KMS-11 (cell line): ENCODE measurements around the gene TSC1.
"Not testable (repeated sequence)": the region's sequence is repeated elsewhere in the genome, so short reads cannot be mapped to it uniquely, and the experiment has no call there.

Source experiments
- H2AFZ ChIP-seq: fragments of 200-600 bp; sonication (generic); 2 replicates; pipeline ENCODE4 v1.6.1; 2016; ENCODE audit warnings: antibody characterized with exemption, mixed run types, low read depth
- H3K27ac ChIP-seq: fragments of 200-600 bp; sonication (generic); 2 replicates; pipeline ENCODE4 v1.6.1; 2016; ENCODE audit warnings: mild to moderate bottlenecking, mixed run types
- H3K27me3 ChIP-seq: fragments of 200-600 bp; sonication (generic); 2 replicates; pipeline ENCODE4 v1.6.1; 2017; ENCODE audit warnings: mild to moderate bottlenecking, low read depth, mixed run types, moderate library complexity; ENCODE audit not compliant: insufficient read depth
- H3K36me3 ChIP-seq: fragments of 200-600 bp; sonication (generic); 2 replicates; pipeline ENCODE4 v1.6.1; 2017; ENCODE audit warnings: mild to moderate bottlenecking, mixed run types; ENCODE audit not compliant: insufficient read depth
- H3K4me1 ChIP-seq: fragments of 200-600 bp; sonication (generic); 2 replicates; pipeline ENCODE4 v1.6.1; 2016; ENCODE audit warnings: mild to moderate bottlenecking, low read depth, mixed run types; ENCODE audit not compliant: poor library complexity, severe bottlenecking
- H3K4me2 ChIP-seq: fragments of 200-600 bp; sonication (generic); 2 replicates; pipeline ENCODE4 v1.7.0; 2016; ENCODE audit warnings: mild to moderate bottlenecking, mixed run types
- H3K4me3 ChIP-seq: fragments of 200-600 bp; sonication (generic); IDR thresholded peaks from 2 replicates; pipeline ENCODE4 v1.6.1; 2017; ENCODE audit warnings: low read depth, low read length, mixed read lengths; ENCODE audit not compliant: insufficient read depth
- H3K79me2 ChIP-seq: fragments of 200-600 bp; sonication (generic); 2 replicates; pipeline ENCODE4 v1.6.1; 2016; ENCODE audit warnings: low read depth, mixed run types; ENCODE audit not compliant: insufficient read depth
- H3K9ac ChIP-seq: fragments of 200-600 bp; sonication (generic); 2 replicates; pipeline ENCODE4 v1.6.1; 2016; ENCODE audit warnings: mild to moderate bottlenecking, mixed run types
- H4K20me1 ChIP-seq: fragments of 200-600 bp; sonication (generic); 2 replicates; pipeline ENCODE4 v1.6.1; 2016; ENCODE audit warnings: mild to moderate bottlenecking, mixed run types; ENCODE audit not compliant: insufficient read depth
- TF ChIP-seq, protein P1 (sequence below): fragments of 200-600 bp; sonication (generic); conservative IDR thresholded peaks from 2 replicates; pipeline ENCODE4 v1.6.1; 2017; ENCODE audit warnings: low read depth, mild to moderate bottlenecking, antibody characterized with exemption, low read length, moderate library complexity, mixed read lengths

The TSC1 gene

DNA sequence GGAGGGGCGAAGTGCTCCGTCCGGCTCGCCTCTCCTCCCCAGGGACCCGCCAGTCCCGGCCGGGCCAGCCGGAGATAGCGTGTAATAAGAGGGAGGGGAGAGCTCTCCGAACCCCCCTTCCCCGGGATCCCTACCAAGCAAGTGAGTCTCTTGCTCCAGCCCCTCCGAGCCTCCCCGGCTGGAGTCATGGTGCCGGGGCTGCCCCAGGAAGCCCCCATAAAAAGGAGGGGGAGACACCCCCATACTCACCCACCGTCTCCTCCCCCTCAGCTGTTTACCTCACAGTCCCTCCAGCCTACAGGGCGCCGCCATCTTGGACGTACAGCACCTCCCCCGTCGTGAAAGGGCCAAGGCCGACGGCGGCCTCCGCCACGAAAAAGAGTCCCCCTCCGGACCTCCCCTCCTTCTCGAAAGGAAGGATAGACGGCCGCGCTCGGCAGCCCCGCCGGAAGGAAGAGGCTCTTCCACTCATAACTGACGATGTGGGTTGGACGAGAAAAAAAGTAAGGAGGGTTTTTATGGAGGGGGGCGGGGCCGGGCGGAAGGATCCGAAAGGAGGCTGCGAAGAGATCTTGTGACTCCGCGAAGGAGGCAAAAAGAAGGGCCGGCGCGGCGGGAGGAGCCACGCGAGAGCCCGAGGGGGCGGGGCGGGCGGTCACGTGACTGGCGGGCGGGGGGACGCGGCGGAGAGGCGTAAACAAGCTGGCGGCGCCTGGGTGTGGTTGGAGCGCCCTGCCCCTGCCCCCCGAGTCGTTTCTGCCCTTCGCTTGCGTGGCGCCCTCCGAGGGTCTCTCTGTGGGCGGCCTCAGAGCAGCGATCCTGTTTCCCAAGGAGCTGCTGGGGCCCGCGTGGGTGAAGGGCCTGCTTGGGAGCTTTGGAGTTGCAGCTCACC, at the start of gene TSC1:
Gene TSC1 (minus strand): TSS at position 323 of the 892 bp plus-strand sequence. CDS start 15,744 bp downstream, outside the sequence.
- Histone ChIP-seq H3K4me2 (peak within 1 kb of the TSS; percentile 94), H3K27me3 (no peaks in the 10 kb centered on the region), H3K4me3 (no peak within 1 kb of the TSS), H4K20me1 (0 out of 2 replicates have a peak, but pooled peaks cover 6% of the 10 kb centered on the region), H3K27ac (peak within 1 kb of the TSS; percentile 83), H3K79me2 (peaks cover 47% of the 10 kb centered on the region), H3K9ac (peak within 1 kb of the TSS; percentile 89), H2AFZ (peak within 1 kb of the TSS; percentile 85), H3K4me1 (peaks cover 30% of the 10 kb centered on the region), H3K36me3 (no peaks in the 10 kb centered on the region)
- TF ChIP-seq, protein P1, sequence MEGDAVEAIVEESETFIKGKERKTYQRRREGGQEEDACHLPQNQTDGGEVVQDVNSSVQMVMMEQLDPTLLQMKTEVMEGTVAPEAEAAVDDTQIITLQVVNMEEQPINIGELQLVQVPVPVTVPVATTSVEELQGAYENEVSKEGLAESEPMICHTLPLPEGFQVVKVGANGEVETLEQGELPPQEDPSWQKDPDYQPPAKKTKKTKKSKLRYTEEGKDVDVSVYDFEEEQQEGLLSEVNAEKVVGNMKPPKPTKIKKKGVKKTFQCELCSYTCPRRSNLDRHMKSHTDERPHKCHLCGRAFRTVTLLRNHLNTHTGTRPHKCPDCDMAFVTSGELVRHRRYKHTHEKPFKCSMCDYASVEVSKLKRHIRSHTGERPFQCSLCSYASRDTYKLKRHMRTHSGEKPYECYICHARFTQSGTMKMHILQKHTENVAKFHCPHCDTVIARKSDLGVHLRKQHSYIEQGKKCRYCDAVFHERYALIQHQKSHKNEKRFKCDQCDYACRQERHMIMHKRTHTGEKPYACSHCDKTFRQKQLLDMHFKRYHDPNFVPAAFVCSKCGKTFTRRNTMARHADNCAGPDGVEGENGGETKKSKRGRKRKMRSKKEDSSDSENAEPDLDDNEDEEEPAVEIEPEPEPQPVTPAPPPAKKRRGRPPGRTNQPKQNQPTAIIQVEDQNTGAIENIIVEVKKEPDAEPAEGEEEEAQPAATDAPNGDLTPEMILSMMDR, result no peak

DNA sequence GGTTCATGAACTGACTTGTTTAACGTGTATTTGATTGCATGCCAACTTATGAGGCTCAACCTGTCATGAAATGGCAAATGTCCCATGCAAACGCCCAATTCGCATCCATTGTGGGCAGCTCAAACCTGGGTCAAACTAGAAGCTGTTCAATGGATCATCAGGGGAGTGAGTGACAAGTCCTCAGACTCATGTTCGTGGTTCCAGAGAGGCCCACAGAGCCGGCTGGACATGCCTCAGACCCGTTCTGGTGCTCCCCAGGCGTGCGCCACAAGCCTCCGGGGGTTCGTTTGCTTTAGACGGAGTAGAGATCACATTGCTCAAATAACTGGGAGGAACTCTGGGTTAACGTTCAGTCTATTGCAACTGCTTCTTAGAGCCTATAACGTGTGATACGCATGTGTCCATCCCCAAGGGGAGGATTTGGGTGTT, 49.1 kb upstream of the TSC1 start:
- H3K79me2 ChIP-seq, result no peaks in the 10 kb centered on the region
- H3K4me1 ChIP-seq, result no peaks in the 10 kb centered on the region
- H4K20me1 ChIP-seq, result no peaks in the 10 kb centered on the region
- H3K36me3 ChIP-seq, result no peaks in the 10 kb centered on the region
- H3K4me2 ChIP-seq, result no peak overlapping the region
- no peak overlapping the region for H3K4me3 ChIP-seq
- TF ChIP-seq, protein P1, result no peak
- no peak overlapping the region for H3K9ac ChIP-seq
- peaks cover 87% of the 10 kb centered on the region for H3K27me3 ChIP-seq
- no peak overlapping the region for H3K27ac ChIP-seq
- no peak overlapping the region for H2AFZ ChIP-seq

DNA sequence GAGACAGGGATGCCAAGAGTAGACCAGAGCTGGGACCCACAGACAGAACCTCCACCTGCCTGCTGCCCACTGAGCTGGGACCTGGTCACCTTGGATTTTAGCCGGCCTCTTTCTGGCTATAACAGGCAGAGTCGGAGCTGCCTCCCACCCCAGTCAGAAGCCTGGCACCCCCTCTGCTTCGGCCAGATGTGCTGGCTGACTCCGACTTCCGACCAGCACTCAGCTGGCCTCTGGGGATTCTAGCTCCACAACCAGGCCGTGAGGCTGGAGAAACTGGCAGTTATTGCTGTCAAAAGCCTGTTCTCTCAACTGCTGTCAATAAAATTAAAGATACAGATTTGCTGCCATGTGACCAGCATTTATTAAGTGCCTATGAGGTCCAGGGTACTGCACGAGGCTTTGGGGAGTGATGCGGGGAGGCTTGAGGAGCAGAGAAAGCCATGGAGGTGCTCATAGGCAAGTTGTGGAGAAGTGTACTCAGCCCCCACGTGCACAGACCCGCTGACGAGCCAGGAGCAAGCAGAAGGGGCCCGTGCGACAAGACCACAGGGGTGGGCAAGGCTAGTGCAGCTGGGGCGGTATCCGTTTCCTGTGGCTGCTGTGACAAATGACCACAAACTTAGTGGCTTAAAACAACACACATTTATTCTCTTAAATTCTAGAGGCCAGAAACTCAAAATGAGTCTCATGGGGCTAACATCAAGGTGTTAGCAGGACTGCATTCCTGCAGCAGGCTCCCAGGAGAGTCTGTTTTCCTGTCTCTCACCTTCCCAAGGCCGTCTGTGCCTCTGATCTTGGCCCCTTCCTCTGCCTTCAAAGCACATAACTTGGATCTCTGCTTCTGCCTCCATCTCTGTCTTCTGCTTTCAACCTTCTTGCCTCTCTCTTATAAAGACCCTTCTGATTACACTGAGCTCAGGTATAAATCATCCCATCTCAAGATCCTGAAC, 47.2 kb upstream of the TSC1 start:
- H2AFZ ChIP-seq, result no peak overlapping the region
- no peaks in the 10 kb centered on the region for H3K4me1 ChIP-seq
- H3K36me3 ChIP-seq, result no peaks in the 10 kb centered on the region
- H3K4me2 ChIP-seq, result no peak overlapping the region
- no peak overlapping the region for H3K9ac ChIP-seq
- no peak overlapping the region for H3K4me3 ChIP-seq
- no peaks in the 10 kb centered on the region for H3K79me2 ChIP-seq
- peaks cover 92% of the 10 kb centered on the region for H3K27me3 ChIP-seq
- H4K20me1 ChIP-seq, result no peaks in the 10 kb centered on the region
- TF ChIP-seq, protein P1, result no peak
- H3K27ac ChIP-seq, result no peak overlapping the region

DNA sequence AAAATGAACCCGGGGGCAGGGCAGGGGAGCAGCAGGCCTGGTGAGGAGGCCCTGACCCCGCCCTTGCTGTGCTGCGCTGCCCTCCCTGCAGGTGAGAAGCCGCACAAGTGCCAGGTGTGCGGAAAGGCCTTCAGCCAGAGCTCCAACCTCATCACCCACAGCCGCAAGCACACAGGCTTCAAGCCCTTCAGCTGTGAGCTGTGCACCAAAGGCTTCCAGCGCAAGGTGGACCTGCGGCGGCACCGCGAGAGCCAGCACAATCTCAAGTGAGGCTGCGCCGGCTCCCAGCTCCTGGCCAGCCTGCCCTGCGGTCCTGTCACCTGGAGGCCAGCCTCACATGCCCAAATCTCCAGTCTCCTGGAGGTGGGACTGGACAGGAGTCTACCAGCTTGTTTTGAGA, 46.4 kb upstream of the TSC1 start:
- Histone ChIP-seq H4K20me1 (no peaks in the 10 kb centered on the region), H3K27ac (no peak overlapping the region), H3K36me3 (no peaks in the 10 kb centered on the region), H2AFZ (no peak overlapping the region), H3K4me2 (no peak overlapping the region), H3K9ac (no peak overlapping the region), H3K79me2 (no peaks in the 10 kb centered on the region), H3K4me3 (no peak overlapping the region), H3K4me1 (no peaks in the 10 kb centered on the region), H3K27me3 (peaks cover 92% of the 10 kb centered on the region)
- TF ChIP-seq, protein P1, result no peak

DNA sequence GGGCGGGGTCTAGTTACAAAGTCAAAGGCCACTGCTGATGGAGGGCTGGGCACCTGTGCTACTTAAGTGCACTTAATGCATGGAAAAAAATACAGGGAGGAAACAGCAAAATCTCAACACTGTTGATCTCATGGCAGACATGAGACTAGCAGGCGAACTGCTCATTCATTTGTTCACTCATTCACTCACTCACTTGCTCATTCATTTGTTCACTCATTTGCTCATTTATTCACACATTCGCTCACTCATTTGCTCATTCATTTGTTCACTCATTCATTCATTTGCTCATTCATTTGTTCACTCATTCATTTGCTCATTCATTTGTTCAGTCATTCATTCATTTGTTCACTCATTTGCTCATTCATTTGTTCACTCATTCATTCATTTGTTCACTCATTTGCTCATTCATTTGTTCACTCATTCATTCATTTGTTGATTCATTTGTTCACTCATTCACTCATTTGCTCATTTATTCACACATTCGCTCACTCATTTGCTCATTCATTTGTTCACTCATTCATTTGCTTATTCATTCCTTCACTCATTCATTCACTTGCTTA, 45.7 kb upstream of the TSC1 start:
- H2AFZ ChIP-seq, H3K9ac ChIP-seq, H3K4me1 ChIP-seq, H4K20me1 ChIP-seq, H3K4me3 ChIP-seq, H3K4me2 ChIP-seq, H3K36me3 ChIP-seq, H3K27ac ChIP-seq, H3K79me2 ChIP-seq: not testable (repeated sequence)
- peaks cover 92% of the 10 kb centered on the region for H3K27me3 ChIP-seq
